Umbilical cord (tissue), 2 donors: ENCODE measurements around the gene PLEKHA5. TPM values are rescaled to one million over a fixed set of nuclear protein-coding genes. Genes with fewer than 3 reads are reported as not detected.

ENCODE experiments used
- DNase-seq: peaks from one replicate; pipeline ENCODE4 v3.0.0-alpha.2; 2015; ENCODE audit warnings: low spot score
- total RNA-seq: library from RNA; depleted of rRNA; stranded (reverse); fragments of >200 nt; gene quantifications from one replicate; pipeline ENCODE4 v1.2.3, GENCODE V29; 2014; ENCODE audit warnings: low replicate concordance; ENCODE audit not compliant: insufficient read depth

PLEKHA5 gene
- total RNA-seq, 1 donor from 2014 or later, result 48.2 TPM

GRCh38 chr12:19130224-19131024, 891 bp downstream of the PLEKHA5 start:
- peak; percentile 46 for DNase-seq

GRCh38 chr12:19131025-19131444, 1.5 kb downstream of the PLEKHA5 start:
- DNase-seq, result peak; percentile 63

- no peak for DNase-seq
Observed at GRCh38 chr12:19138551-19138950, 9.0 kb downstream of the PLEKHA5 start.

- no peak for DNase-seq
Observed at GRCh38 chr12:19138956-19139355, 9.4 kb downstream of the PLEKHA5 start.

DNA sequence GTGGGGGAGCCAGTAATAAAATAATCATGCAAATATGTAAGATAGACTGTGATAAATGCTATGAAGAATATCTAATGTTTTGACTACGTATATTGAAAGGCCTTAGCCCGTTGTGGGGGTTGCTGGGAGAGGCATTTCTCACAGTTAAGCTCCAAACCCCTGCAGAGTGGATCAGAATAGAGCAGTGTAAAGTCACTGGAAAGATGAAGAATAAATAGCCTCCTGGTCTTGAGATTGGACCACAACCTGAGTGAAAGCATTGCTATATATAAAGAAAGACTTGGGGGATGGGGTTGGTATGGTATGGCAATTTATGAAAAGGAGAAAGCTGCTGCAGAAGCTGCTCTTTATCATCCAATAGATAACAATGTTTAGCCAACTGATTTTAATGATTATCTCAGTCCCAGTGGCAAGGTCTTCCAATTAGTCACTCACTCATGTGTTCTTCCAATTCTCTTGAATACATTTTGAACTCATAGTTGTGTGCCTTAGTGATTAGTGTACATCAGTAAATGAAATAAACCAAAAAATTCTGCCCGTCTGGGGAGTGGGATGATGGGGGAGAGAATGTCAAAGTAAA, 10.2 kb downstream of the PLEKHA5 start:
- DNase-seq, result no peak

DNA sequence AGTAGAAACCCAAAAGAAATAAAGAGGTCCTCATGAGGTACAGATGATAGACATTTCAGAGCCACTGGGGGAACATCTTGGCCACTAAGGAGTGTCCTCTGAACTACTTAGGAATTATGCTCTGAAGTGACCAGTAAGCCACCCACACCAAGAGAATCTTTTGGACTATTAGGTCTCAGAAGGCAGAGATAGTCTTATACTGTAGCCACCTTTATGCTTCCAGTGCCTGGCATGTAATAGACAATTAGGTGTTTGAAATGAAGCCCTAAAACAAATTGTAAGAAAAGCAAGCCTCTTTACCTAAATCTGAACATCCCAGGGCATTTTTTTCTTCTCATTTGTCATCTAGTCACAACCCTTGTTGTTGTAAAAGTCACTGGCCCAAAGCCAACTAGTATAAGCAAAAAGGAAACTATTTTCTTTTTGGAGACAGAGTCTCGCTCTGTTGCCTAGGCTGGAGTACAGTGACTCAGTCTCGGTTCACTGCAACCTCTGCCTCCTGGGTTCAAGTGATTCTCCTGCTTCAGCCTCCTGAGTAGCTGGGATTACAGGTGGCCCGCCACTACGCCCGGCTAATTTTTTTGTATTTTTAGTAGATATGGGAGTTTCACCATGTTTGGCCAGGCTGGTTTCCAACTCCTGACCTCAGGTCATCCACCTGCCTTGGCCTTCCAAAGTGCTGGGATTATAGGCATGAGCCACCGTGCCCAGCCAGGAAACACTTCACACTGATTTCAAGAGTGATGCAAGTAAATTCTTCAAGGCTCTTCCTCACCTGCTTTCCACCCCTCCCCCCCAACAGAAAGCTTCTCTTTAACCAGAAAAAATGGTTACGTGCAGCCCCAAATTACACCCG, 11.1 kb downstream of the PLEKHA5 start:
- no peak for DNase-seq

GRCh38 chr12:19142499-19142898, 13.0 kb downstream of the PLEKHA5 start:
- DNase-seq, result no peak

DNA sequence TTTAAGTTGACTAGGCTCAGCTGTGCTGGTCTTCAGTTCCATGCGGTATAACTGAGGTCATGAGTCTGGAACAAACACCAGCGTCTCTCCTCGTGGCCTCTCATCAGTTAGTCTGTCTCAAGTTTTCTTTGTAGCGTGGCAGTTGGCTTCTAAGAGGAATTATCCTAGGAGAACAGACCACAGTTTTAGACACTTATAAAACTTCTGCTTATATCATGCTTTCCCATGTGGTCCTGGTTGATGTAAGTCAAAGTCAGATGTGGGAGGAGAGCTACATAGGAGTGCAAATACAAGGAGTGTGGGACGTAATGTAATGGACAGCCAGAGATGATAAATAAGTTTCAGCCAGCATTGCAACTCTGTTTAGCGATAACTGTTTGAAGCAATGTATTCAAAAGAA, 14.8 kb downstream of the PLEKHA5 start:
- no peak for DNase-seq

- DNase-seq, result no peak
Observed at GRCh38 chr12:19144985-19145384, 15.5 kb downstream of the PLEKHA5 start.

GRCh38 chr12:19148860-19149259, 19.3 kb downstream of the PLEKHA5 start:
- no peak for DNase-seq

- no peak for DNase-seq
Observed at GRCh38 chr12:19150273-19150900, 20.9 kb downstream of the PLEKHA5 start.

DNA sequence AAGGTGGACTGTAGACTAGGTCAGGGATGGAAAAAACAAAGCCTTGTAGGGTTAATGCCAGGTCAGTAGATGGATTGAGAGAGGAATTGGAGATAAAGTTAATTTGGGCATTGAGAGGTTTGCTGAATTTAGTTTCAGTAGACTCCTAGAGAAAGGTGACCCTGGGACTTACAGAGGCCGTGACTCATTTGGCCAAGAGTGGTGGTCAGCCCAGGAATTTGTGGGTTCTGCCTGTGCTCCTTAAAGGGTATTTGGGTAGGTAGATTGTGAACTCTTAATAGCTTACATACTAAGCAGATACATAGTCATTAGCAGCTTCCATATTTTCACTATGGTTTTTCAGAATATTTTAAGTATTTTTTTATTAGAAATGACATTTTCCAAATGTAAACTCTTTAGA, 21.8 kb downstream of the PLEKHA5 start:
- no peak for DNase-seq

DNA sequence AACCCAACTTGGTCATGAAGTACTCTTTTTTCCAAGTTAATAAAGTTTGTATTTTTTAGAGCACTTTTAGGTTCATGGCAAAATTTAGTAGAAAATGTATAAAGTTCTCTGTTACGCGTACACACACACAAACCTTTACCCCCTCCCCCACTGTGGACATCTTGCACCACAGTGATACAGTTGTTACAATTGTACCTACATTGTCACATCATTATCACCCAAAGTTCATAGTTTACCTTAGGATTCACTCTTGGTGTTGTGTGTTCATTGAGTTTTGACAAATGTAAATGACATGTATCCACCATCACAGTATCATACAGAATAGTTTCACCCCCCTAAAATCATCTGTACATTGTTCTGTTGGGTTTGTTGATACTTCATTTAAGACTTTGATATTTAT, 23.9 kb downstream of the PLEKHA5 start:
- no peak for DNase-seq

GRCh38 chr12:19154686-19155085, 25.2 kb downstream of the PLEKHA5 start:
- no peak for DNase-seq

GRCh38 chr12:19155981-19156734, 26.6 kb downstream of the PLEKHA5 start:
- DNase-seq, result no peak

DNA sequence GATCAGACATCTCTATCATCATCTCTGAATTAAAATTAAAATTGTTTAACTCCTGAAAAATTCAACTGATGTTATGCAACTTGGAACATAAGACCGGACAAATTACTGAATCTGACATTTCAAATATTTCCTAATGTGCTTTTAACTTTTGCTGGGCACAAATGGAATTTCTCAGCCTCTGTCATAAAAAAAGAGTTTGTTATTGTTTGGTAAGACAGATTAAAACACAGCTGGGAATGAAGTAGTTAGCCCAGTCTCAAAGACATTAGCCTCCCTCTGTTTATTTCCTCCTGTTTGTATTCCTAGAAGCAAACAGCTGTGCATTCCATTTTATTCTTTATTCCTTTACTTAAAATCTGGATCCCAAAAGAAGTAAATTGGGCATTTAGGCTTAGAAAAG, 29.4 kb downstream of the PLEKHA5 start:
- no peak for DNase-seq

GRCh38 chr12:19161216-19161615, 31.7 kb downstream of the PLEKHA5 start:
- no peak for DNase-seq

DNA sequence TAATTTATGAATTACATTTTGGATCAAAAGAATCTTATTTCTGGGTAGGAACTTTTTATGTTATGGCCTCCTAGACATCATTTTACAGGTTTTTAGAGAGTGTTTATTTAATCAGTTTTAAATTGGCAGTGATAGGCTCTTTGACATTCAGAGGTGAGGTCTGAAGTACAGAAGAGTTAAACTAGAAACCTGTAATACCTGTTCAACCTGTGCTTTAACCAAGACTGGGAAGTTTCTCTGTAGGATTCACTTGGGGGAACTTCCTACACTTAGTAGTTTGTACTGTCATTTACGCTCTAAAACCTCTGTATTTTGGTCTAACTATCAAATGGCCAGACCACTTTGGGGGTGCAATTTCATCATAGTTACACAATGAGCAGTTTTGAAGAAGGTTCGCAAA, 35.9 kb downstream of the PLEKHA5 start:
- no peak for DNase-seq

DNA sequence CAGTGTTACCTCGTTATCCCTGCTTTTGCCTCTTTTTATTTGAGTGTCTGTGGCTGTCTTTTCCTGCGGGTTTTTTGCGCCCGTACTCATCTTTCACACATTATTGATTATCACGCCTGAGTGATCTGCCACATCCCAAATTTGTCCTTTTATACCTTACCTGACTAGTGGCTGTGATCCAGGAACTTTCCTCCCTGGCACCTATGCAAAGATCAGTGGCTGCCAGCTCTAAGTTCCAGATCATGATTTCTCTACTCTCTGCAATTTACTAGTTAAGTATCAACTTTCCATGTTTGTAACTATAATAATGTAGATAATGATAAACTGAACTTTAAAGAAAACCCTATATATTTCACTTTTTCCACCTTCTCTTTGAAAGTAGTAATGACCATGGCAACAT, 36.9 kb downstream of the PLEKHA5 start:
- DNase-seq, result no peak

- DNase-seq, result no peak
Observed at GRCh38 chr12:19166956-19167355, 37.4 kb downstream of the PLEKHA5 start.

DNA sequence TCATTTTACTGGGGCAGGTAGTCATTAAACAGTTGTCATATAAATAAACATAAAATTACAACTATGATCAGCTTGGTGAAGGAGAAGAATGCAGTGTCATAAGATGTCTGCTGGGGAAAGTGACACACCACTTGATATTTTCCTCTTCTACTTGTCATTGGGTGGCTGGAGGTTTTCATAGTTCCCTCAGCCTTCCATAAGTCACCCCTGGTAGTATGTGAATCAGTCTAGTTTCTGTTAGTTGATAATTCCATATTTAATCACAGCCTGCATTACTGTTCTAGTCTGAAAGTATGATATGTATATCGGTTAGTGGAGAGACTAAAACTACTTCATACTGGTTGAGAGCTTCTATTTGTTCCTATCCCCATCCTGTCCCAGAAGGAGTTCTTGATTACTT, 38.2 kb downstream of the PLEKHA5 start:
- DNase-seq, result no peak
